Astrocyte (in vitro differentiated cells and primary cell): ENCODE data around the gene MCL1.

Experiments used
- EZH2 ChIP-seq: IDR thresholded peaks from 2 replicates; pipeline ENCODE4 v1.6.1; 2012; ENCODE audit warnings: mild to moderate bottlenecking, low read length, inconsistent platforms; ENCODE audit not compliant: insufficient read depth
- TF ChIP-seq, protein P1 (sequence below): IDR thresholded peaks from 2 replicates; pipeline ENCODE4 v1.5.1; 2011; ENCODE audit warnings: low read depth, mild to moderate bottlenecking, inconsistent platforms, low read length, moderate library complexity; ENCODE audit not compliant: insufficient read depth

- TF ChIP-seq, protein P1, sequence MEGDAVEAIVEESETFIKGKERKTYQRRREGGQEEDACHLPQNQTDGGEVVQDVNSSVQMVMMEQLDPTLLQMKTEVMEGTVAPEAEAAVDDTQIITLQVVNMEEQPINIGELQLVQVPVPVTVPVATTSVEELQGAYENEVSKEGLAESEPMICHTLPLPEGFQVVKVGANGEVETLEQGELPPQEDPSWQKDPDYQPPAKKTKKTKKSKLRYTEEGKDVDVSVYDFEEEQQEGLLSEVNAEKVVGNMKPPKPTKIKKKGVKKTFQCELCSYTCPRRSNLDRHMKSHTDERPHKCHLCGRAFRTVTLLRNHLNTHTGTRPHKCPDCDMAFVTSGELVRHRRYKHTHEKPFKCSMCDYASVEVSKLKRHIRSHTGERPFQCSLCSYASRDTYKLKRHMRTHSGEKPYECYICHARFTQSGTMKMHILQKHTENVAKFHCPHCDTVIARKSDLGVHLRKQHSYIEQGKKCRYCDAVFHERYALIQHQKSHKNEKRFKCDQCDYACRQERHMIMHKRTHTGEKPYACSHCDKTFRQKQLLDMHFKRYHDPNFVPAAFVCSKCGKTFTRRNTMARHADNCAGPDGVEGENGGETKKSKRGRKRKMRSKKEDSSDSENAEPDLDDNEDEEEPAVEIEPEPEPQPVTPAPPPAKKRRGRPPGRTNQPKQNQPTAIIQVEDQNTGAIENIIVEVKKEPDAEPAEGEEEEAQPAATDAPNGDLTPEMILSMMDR: no peak
- TF ChIP-seq EZH2: no peak
These were observed 1.7 kb downstream of the MCL1 start for GRCh38 chr1:150577557-150578271.
